ENCODE results near the gene TRIM66.

DNA sequence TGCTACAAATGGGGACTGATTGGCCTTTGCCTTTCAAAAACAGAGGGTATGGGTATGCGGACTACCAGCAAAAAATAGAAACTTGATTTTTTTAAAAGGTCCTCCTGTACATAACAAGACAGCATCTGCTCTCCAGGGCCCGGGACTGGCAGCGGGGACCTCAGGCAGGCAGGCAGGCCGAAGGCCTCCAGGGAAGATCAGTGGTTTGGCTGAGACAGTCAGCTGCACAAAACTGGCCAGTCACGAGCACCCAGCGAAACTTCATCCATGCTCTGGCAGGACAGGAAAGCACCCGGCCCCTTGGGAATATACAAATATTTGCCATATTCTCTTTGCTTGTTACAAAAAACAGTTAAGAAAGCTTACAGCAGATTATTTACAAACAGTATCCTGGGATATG lies 11.1 kb upstream of the TRIM66 start:
- TF ChIP-seq POLR2A (IDR thresholded peaks at IDR 0.05; ENCODE audit: low read length) (no peak), GATA1 (IDR thresholded peaks at IDR 0.05; ENCODE audit: low read depth, low read length) (no peak)
